GM12878 (cell line): ENCODE data around the gene SLC10A2. TPM values are rescaled to one million over a fixed set of nuclear protein-coding genes. Genes with fewer than 3 reads are reported as not detected.

Source experiments
- ATAC-seq: fragments of 200-7000 bp; cut with Tn5 transposase; 3 replicates; pipeline ENCODE4 v1.9.1; 2020; ENCODE audit warnings: mild to moderate bottlenecking, moderate library complexity
- BruUV-seq: library from RNA; stranded (reverse); fragments of 400-500 nt; replicated peaks from 2 replicates; lab custom pipeline; 2021; lab: Mats Ljungman, UMichigan
- CTCF ChIA-PET: fragments of 300-600 bp; sonication (Branson Sonifier 250); formaldehyde crosslinking; extraction: SDS; loops from one replicate; lab custom pipeline; 2021; ENCODE audit warnings: inconsistent platforms; lab: Yijun Ruan, JAX
- POLR2A ChIA-PET: fragments of 350-600 bp; formaldehyde crosslinking; extraction: SDS; loops from one replicate; lab custom pipeline; 2021; ENCODE audit warnings: inconsistent platforms; lab: Charles Lee
- RAD21 ChIA-PET: fragments of 300-600 bp; sonication (Branson Sonifier 250); formaldehyde crosslinking; loops from one replicate; lab custom pipeline; 2023; ENCODE audit warnings: antibody characterized with exemption; ENCODE audit not compliant: unreplicated experiment; lab: Charles Lee
- SMC1A ChIA-PET: fragments of 300-600 bp; sonication (Branson Sonifier 250); formaldehyde crosslinking; loops from one replicate; lab custom pipeline; 2023; ENCODE audit not compliant: unreplicated experiment, uncharacterized antibody; lab: Charles Lee
- DNase-seq: peaks from one replicate; pipeline ENCODE4 v3.0.0-alpha.2; 2011; ENCODE audit warnings: low read depth, low spot score
- FAIRE-seq: peaks from 3 replicates; lab custom pipeline; 2011; peaks lifted over from hg19 to GRCh38; lab: Jason Lieb, UNC
- H2AFZ ChIP-seq: 2 replicates; pipeline ENCODE4 v1.6.0; 2011; ENCODE audit warnings: low read depth, low read length, control low read depth; ENCODE audit not compliant: control insufficient read depth
- H3K27ac ChIP-seq: 2 replicates; pipeline ENCODE4 v1.5.1; 2011; ENCODE audit warnings: control low read depth; ENCODE audit not compliant: control insufficient read depth, insufficient read depth
- H3K27me3 ChIP-seq, 2 experiments: replicated peaks in 1 of 2; 2 replicates each; pipeline versions ENCODE4 v1.6.0 to v1.6.1; 2011; ENCODE audit warnings: low read length in 1 of 2; ENCODE audit not compliant: control insufficient read depth in 2 of 2, insufficient read depth in 2 of 2
- H3K36me3 ChIP-seq, 2 experiments: 2 replicates each; pipeline ENCODE4 v1.5.1; 2011; ENCODE audit warnings: low read length in 1 of 2; ENCODE audit not compliant: control insufficient read depth in 2 of 2, insufficient read depth in 2 of 2
- H3K4me1 ChIP-seq: 2 replicates; pipeline ENCODE4 v1.6.1; 2011; ENCODE audit warnings: mild to moderate bottlenecking, low read length, moderate library complexity, mixed read lengths; ENCODE audit not compliant: control insufficient read depth, insufficient read depth
- H3K4me2 ChIP-seq: 2 replicates; pipeline ENCODE4 v1.6.0; 2011; ENCODE audit warnings: control low read depth; ENCODE audit not compliant: control insufficient read depth, insufficient read depth
- H3K4me3 ChIP-seq: fragments of 200-600 bp; sonication (generic); 2 replicates; pipeline ENCODE4 v1.5.1; 2016
- H3K79me2 ChIP-seq: 2 replicates; pipeline ENCODE4 v1.6.0; 2011; ENCODE audit warnings: low read length; ENCODE audit not compliant: control insufficient read depth, insufficient read depth
- H3K9ac ChIP-seq: 2 replicates; pipeline ENCODE4 v1.8.0; 2011; ENCODE audit warnings: low read length, control low read depth, mixed read lengths; ENCODE audit not compliant: control insufficient read depth, insufficient read depth
- H3K9me3 ChIP-seq: replicated peaks from 3 replicates; pipeline ENCODE4 v1.5.1; 2011; ENCODE audit warnings: mild to moderate bottlenecking, low read length; ENCODE audit not compliant: control insufficient read depth, insufficient read depth
- H4K20me1 ChIP-seq: 2 replicates; pipeline ENCODE4 v1.6.0; 2011; ENCODE audit not compliant: control insufficient read depth, insufficient read depth
- ASH2L ChIP-seq: fragments of 300-600, 200-600 bp; sonication (generic); IDR thresholded peaks from 2 replicates; pipeline ENCODE4 v1.6.1; 2017; ENCODE audit warnings: low read depth, mild to moderate bottlenecking, borderline replicate concordance
- CBFB ChIP-seq: IDR thresholded peaks from 2 replicates; pipeline ENCODE4 v1.6.1; 2016; ENCODE audit warnings: antibody characterized with exemption, low read depth
- CHD2 ChIP-seq: IDR thresholded peaks from 2 replicates; pipeline ENCODE4 v1.6.1; 2011; ENCODE audit warnings: low read depth, low read length, improper control_type of control experiment, borderline replicate concordance
- E2F4 ChIP-seq: IDR thresholded peaks from 2 replicates; pipeline ENCODE4 v1.6.1; 2012; ENCODE audit warnings: low read depth, low read length, improper control_type of control experiment
- EZH2 ChIP-seq: IDR thresholded peaks from 2 replicates; pipeline ENCODE4 v1.6.1; 2012; ENCODE audit warnings: low read depth, mild to moderate bottlenecking, control low read depth, inconsistent platforms, low read length, borderline replicate concordance; ENCODE audit not compliant: control insufficient read depth
- HCFC1 ChIP-seq: fragments of 150-350 bp; IDR thresholded peaks from 2 replicates; pipeline ENCODE4 v1.6.1; 2014; ENCODE audit warnings: low read length
- PAX8 ChIP-seq: fragments of 450-650 bp; IDR thresholded peaks from 2 replicates; pipeline ENCODE4 v1.6.1; 2017; ENCODE audit warnings: mild to moderate bottlenecking, moderate library complexity
- RELA ChIP-seq: fragments of 450-650 bp; IDR thresholded peaks from 2 replicates; pipeline ENCODE4 v1.8.0; 2014; ENCODE audit warnings: borderline replicate concordance; ENCODE audit not compliant: partially characterized antibody
- SPI1 ChIP-seq: IDR thresholded peaks from 2 replicates; pipeline ENCODE4 v1.6.1; 2011; ENCODE audit warnings: low read depth, mild to moderate bottlenecking, low read length, moderate library complexity, borderline replicate concordance; ENCODE audit not compliant: insufficient read depth
- USF1 ChIP-seq: IDR thresholded peaks from 2 replicates; pipeline ENCODE4 v1.6.1; 2011; ENCODE audit warnings: borderline replicate concordance, low read depth, mild to moderate bottlenecking, moderate library complexity, mixed read lengths, low read length; ENCODE audit not compliant: insufficient read depth; ENCODE audit errors: extremely low read length
- WRNIP1 ChIP-seq: IDR thresholded peaks from 2 replicates; pipeline ENCODE4 v1.6.1; 2011; ENCODE audit warnings: low read depth, low read length, improper control_type of control experiment, borderline replicate concordance
- ZNF687 ChIP-seq: fragments of 450-650 bp; IDR thresholded peaks from 2 replicates; pipeline ENCODE4 v1.6.1; 2017; ENCODE audit warnings: mild to moderate bottlenecking, moderate library complexity
- WGBS: methylation state at CpG from one replicate; pipeline ENCODE4 v1.1.6; 2016; ENCODE audit warnings: low lambda C conversion rate; ENCODE audit not compliant: insufficient replicate concordance, insufficient coverage; ENCODE audit errors: missing lambda C conversion rate; 5-methylcytosine and 5-hydroxymethylcytosine counted together
- in situ Hi-C: fragments of 300-500 bp; cut with MboI; formaldehyde crosslinking; loops from 9 replicates; pipeline ENCODE4 v1.14.3; 2018; ENCODE audit warnings: mixed read lengths
- intact Hi-C: fragments of 100-400 bp; cut with micrococcal nuclease; formaldehyde crosslinking; loops from one replicate; pipeline ENCODE4 v1.14.2; 2022; ENCODE audit not compliant: unreplicated experiment
- polyA plus RNA-seq, 11 experiments: library from polyadenylated mRNA; depleted of rRNA in 4 of 11; unstranded in 6 of 11; stranded (reverse) in 5 of 11; fragments of >200 nt; fragmentation: Nextera tagmentation in 4 of 11; fragmentation: Illumina TruSeq in 1 of 11; extraction: Ambion mirVana in 4 of 11; extraction: Trizol in 1 of 11; gene quantifications; 1 replicate in 1 of 11; 2 replicates in 10 of 11; pipeline versions ENCODE4 v1.2.1 to v1.2.3, GENCODE V29; 2011 to 2016; ENCODE audit warnings: inconsistent platforms in 2 of 11, missing spikeins in 2 of 11, low read depth in 1 of 11
- total RNA-seq, 4 experiments: library from RNA; depleted of rRNA in 3 of 4; stranded (reverse); fragments of >200 nt in 3 of 4; fragmentation: Illumina TruSeq in 1 of 4; extraction: Trizol in 1 of 4; gene quantifications; 2 replicates each; pipeline versions ENCODE4 v1.2.1 to v1.2.3, GENCODE V29; 2013 to 2021
- TF ChIP-seq, protein P1 (sequence below): IDR thresholded peaks from 2 replicates; pipeline ENCODE4 v1.6.1; 2012; ENCODE audit warnings: low read length, inconsistent platforms
- TF ChIP-seq, protein P2 (sequence below): IDR thresholded peaks from 2 replicates; pipeline ENCODE4 v1.6.1; 2011; ENCODE audit warnings: low read depth, low read length, improper control_type of control experiment, borderline replicate concordance

SLC10A2 gene
- total and polyA plus RNA-seq, 10 of the 15 experiments (the other 5 are each of a cell fraction or from before 2014, with no cell fraction given) = 0.01 to 0.04 (median 0.02) TPM; not detected in 7

- Histone ChIP-seq H3K4me3 (no peak overlapping the region), H3K79me2 (no peaks in the 10 kb centered on the region), H3K36me3 (no peaks in the 10 kb centered on the region), H3K9me3 (peaks cover 2% of the 10 kb centered on the region; the same call in 2 of the 3 replicates), H3K4me2 (no peak overlapping the region), H3K4me1 (no peaks in the 10 kb centered on the region), H4K20me1 (no peaks in the 10 kb centered on the region), H3K27me3 (no peaks in the 10 kb centered on the region), H3K27ac (no peak overlapping the region), H3K9ac (no peak overlapping the region), H2AFZ (no peak overlapping the region)
- intact Hi-C loops = no loop called here
- DNase-seq (no peak), ATAC-seq (no peak), FAIRE-seq (no peak)
- WGBS = 52% methylated on average over 3 of the region's 3 CpGs
- in situ Hi-C loops = no loop called here
- POLR2A ChIA-PET = no interaction called here
- SMC1A ChIA-PET = no interaction called here
- RAD21 ChIA-PET = no interaction called here
- CTCF ChIA-PET = no interaction called here
- no TSS peak for BruUV-seq
- no peak for TF ChIP-seq ASH2L
- TF ChIP-seq USF1 = no peak
- TF ChIP-seq ZNF687 = no peak
- TF ChIP-seq, protein P1, sequence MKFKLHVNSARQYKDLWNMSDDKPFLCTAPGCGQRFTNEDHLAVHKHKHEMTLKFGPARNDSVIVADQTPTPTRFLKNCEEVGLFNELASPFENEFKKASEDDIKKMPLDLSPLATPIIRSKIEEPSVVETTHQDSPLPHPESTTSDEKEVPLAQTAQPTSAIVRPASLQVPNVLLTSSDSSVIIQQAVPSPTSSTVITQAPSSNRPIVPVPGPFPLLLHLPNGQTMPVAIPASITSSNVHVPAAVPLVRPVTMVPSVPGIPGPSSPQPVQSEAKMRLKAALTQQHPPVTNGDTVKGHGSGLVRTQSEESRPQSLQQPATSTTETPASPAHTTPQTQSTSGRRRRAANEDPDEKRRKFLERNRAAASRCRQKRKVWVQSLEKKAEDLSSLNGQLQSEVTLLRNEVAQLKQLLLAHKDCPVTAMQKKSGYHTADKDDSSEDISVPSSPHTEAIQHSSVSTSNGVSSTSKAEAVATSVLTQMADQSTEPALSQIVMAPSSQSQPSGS = no peak
- no peak for TF ChIP-seq SPI1
- no peak for TF ChIP-seq CBFB
- TF ChIP-seq PAX8 = no peak
- TF ChIP-seq RELA = no peak
- no peak for TF ChIP-seq EZH2
- no peak for TF ChIP-seq WRNIP1
- no peak for TF ChIP-seq E2F4
- TF ChIP-seq, protein P2, sequence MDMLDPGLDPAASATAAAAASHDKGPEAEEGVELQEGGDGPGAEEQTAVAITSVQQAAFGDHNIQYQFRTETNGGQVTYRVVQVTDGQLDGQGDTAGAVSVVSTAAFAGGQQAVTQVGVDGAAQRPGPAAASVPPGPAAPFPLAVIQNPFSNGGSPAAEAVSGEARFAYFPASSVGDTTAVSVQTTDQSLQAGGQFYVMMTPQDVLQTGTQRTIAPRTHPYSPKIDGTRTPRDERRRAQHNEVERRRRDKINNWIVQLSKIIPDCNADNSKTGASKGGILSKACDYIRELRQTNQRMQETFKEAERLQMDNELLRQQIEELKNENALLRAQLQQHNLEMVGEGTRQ = no peak
- no peak for TF ChIP-seq CHD2
- TF ChIP-seq HCFC1 = no peak
Observed at GRCh38 chr13:103107580-103107979, 41.4 kb upstream of the SLC10A2 start.
